Keratinocyte (primary cell): ENCODE measurements around the gene REM1.

ENCODE experiments used
- CTCF ChIP-seq, 3 experiments: IDR thresholded peaks in 1 of 3; conservative IDR thresholded peaks in 1 of 3; optimal IDR thresholded peaks in 1 of 3; 2 replicates in 2 of 3; 3 replicates in 1 of 3; pipeline versions ENCODE3 to v1.5.1; 2011; ENCODE audit warnings: low read length in 3 of 3, mild to moderate bottlenecking in 3 of 3, moderate library complexity in 2 of 3, control low read depth in 1 of 3, inconsistent platforms in 1 of 3; ENCODE audit not compliant: insufficient read depth in 2 of 3; ENCODE audit errors: extremely low read depth in 1 of 3
- EZH2 ChIP-seq: IDR thresholded peaks from one replicate; pipeline ENCODE4 v1.6.1; 2012; ENCODE audit warnings: inconsistent platforms, mild to moderate bottlenecking, low read length, moderate library complexity

DNA sequence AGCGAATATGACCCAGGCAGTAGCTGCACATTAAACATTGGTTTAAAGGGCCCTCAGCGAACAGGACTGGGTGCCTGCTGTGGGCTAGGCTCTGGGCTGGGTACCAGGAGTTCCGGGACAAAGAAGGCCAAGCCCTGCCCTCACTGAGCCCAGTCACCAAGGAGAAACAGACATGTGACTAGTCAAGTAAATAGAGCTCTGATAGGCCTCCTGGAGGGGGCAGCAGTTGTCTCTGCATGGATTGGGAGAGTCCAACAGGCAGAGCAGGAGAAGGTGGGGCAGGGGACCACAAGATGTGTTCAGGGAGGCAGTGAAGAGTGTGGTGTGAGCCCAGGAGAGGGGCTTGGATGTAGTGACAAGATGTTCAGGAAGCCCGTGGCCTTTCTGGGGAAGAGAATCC, 42.3 kb downstream of the REM1 start:
- TF ChIP-seq EZH2 (no peak), CTCF (optimal IDR thresholded peaks at IDR 0.05 in 1 of 3, IDR thresholded peaks at IDR 0.05 in 1 of 3, conservative IDR thresholded peaks at IDR 0.05 in 1 of 3; ENCODE audit: extremely low read depth in 1 of 3, insufficient read depth in 2 of 3, low read length in 3 of 3) (peak; percentile 43 to 55 (median 46))
